ENCODE measurements around the gene KLHL18.
A peak's percentile ranks its signal among the peaks of the same experiment; 100 is the strongest.

Gene KLHL18

GRCh38 chr3:47394140-47394870, 111.6 kb downstream of the KLHL18 start:
- no peaks in the 10 kb centered on the region for H3K27me3 ChIP-seq (replicated peaks)
- DNase-seq, result peak; percentile 54
- TF ChIP-seq, protein P1, sequence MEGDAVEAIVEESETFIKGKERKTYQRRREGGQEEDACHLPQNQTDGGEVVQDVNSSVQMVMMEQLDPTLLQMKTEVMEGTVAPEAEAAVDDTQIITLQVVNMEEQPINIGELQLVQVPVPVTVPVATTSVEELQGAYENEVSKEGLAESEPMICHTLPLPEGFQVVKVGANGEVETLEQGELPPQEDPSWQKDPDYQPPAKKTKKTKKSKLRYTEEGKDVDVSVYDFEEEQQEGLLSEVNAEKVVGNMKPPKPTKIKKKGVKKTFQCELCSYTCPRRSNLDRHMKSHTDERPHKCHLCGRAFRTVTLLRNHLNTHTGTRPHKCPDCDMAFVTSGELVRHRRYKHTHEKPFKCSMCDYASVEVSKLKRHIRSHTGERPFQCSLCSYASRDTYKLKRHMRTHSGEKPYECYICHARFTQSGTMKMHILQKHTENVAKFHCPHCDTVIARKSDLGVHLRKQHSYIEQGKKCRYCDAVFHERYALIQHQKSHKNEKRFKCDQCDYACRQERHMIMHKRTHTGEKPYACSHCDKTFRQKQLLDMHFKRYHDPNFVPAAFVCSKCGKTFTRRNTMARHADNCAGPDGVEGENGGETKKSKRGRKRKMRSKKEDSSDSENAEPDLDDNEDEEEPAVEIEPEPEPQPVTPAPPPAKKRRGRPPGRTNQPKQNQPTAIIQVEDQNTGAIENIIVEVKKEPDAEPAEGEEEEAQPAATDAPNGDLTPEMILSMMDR (IDR thresholded peaks at IDR 0.05; ENCODE audit: low read depth, low read length, missing control alignments), result no peak
- no peak overlapping the region for H3K4me3 ChIP-seq (ENCODE audit: low read depth, low read length)
- H3K36me3 ChIP-seq (replicated peaks), result peaks cover 17% of the 10 kb centered on the region
- in situ Hi-C loops (cut with HindIII; ENCODE audit: low pct_ligation_motif_present, low sequenced_read_pairs), result no loop called here
- H3K27ac ChIP-seq, result peak overlapping the region; percentile 67

- no peak for DNase-seq
- H3K36me3 ChIP-seq (replicated peaks), result peaks cover 19% of the 10 kb centered on the region
- H3K4me3 ChIP-seq (ENCODE audit: low read depth, low read length), result no peak overlapping the region
- no peaks in the 10 kb centered on the region for H3K27me3 ChIP-seq (replicated peaks)
- TF ChIP-seq, protein P1 (IDR thresholded peaks at IDR 0.05; ENCODE audit: low read depth, low read length, missing control alignments), result no peak
- peak overlapping the region; percentile 67 for H3K27ac ChIP-seq
- in situ Hi-C loops (cut with HindIII; ENCODE audit: low pct_ligation_motif_present, low sequenced_read_pairs), result no loop called here
Measured at GRCh38 chr3:47394881-47395280, 112.1 kb downstream of the KLHL18 start.

All from brain microvascular endothelial cell (primary cell).